HepG2 (cell line): ENCODE measurements around the gene F12. TPM values are rescaled to one million over a fixed set of nuclear protein-coding genes. Genes with fewer than 3 reads are reported as not detected.

Experiments used
- CBX2 ChIP-seq, 2 experiments: fragments of 200-600 bp in 1 of 2; sonication (generic); formaldehyde crosslinking in 1 of 2; IDR thresholded peaks; 2 replicates each; pipeline versions ENCODE4 v1.7.0 to v1.8.1; 2018 to 2022; ENCODE audit warnings: low read depth in 2 of 2, low read length in 1 of 2, mild to moderate bottlenecking in 1 of 2, missing genetic modification reagents in 1 of 2
- CHD2 ChIP-seq: IDR thresholded peaks from 2 replicates; pipeline ENCODE4 v1.6.1; 2011; ENCODE audit warnings: low read depth, low read length, improper control_type of control experiment
- ETV6 ChIP-seq: sonication (generic); formaldehyde crosslinking; conservative IDR thresholded peaks from 2 replicates; pipeline ENCODE4 v1.4.0; 2020; ENCODE audit warnings: missing genetic modification reagents
- GZF1 ChIP-seq: sonication (generic); formaldehyde crosslinking; IDR thresholded peaks from 2 replicates; pipeline ENCODE4 v1.5.1; 2020; ENCODE audit warnings: mild to moderate bottlenecking, missing genetic modification reagents
- HDAC1 ChIP-seq: sonication (generic); formaldehyde crosslinking; IDR thresholded peaks from 2 replicates; pipeline ENCODE4 v1.5.1; 2020; ENCODE audit warnings: mild to moderate bottlenecking, missing genetic modification reagents
- MEF2D ChIP-seq: sonication (generic); formaldehyde crosslinking; IDR thresholded peaks from 2 replicates; pipeline ENCODE4 v1.5.1; 2020; ENCODE audit warnings: mild to moderate bottlenecking, missing genetic modification reagents
- PATZ1 ChIP-seq: sonication (generic); formaldehyde crosslinking; IDR thresholded peaks from 2 replicates; pipeline ENCODE4 v1.4.0; 2020; ENCODE audit warnings: missing genetic modification reagents
- PRPF4 ChIP-seq: fragments of 200-400 bp; formaldehyde crosslinking; IDR thresholded peaks from 2 replicates; pipeline ENCODE4 v1.6.1; 2016; ENCODE audit warnings: low read length, low read depth; ENCODE audit not compliant: poor library complexity, severe bottlenecking
- RCOR2 ChIP-seq: IDR thresholded peaks from 2 replicates; pipeline ENCODE4 v1.6.1; 2016; ENCODE audit warnings: missing biosample characterization, missing genetic modification reagents
- SMYD3 ChIP-seq: sonication (generic); formaldehyde crosslinking; IDR thresholded peaks from 2 replicates; pipeline ENCODE4 v1.8.1; 2023; ENCODE audit warnings: mild to moderate bottlenecking, missing genetic modification reagents
- ZMYM4 ChIP-seq: sonication (generic); formaldehyde crosslinking; IDR thresholded peaks from 2 replicates; pipeline ENCODE4 v1.8.1; 2023; ENCODE audit warnings: mild to moderate bottlenecking, missing genetic modification reagents
- ZNF256 ChIP-seq: sonication (generic); formaldehyde crosslinking; conservative IDR thresholded peaks from 2 replicates; pipeline ENCODE4 v1.4.0; 2020; ENCODE audit warnings: missing genetic modification reagents
- ZNF30 ChIP-seq: sonication (generic); formaldehyde crosslinking; IDR thresholded peaks from 2 replicates; pipeline ENCODE4 v1.5.0; 2020; ENCODE audit warnings: mild to moderate bottlenecking, missing genetic modification reagents
- ZNF570 ChIP-seq: sonication (generic); formaldehyde crosslinking; IDR thresholded peaks from 2 replicates; pipeline ENCODE4 v1.4.0; 2020; ENCODE audit warnings: mild to moderate bottlenecking, missing genetic modification reagents, borderline replicate concordance
- ZNF607 ChIP-seq: sonication (generic); formaldehyde crosslinking; IDR thresholded peaks from 2 replicates; pipeline ENCODE4 v1.5.1; 2020; ENCODE audit warnings: missing genetic modification reagents, mild to moderate bottlenecking, borderline replicate concordance
- polyA plus RNA-seq, 8 experiments: library from polyadenylated mRNA; depleted of rRNA in 3 of 8; stranded (reverse) in 7 of 8; unstranded in 1 of 8; fragments of >200 nt; fragmentation: Illumina TruSeq in 4 of 8; extraction: Trizol in 4 of 8; gene quantifications; 2 replicates each; pipeline versions ENCODE4 v1.2.1 to v1.2.3, GENCODE V29; 2011 to 2016; ENCODE audit warnings: low read depth in 4 of 8, missing spikeins in 1 of 8, mixed read lengths in 1 of 8; ENCODE audit not compliant: insufficient read depth in 1 of 8
- total RNA-seq, 5 experiments: library from RNA; depleted of rRNA; stranded (reverse); fragments of >200 nt; fragmentation: Illumina TruSeq; extraction: Trizol; gene quantifications; 2 replicates each; pipeline ENCODE4 v1.2.3, GENCODE V29; 2016; ENCODE audit warnings: low read depth in 1 of 5
- TF ChIP-seq, protein P1 (sequence below): sonication (generic); formaldehyde crosslinking; IDR thresholded peaks from 2 replicates; pipeline ENCODE4 v1.4.0; 2020; ENCODE audit warnings: mild to moderate bottlenecking, missing genetic modification reagents, borderline replicate concordance
- TF ChIP-seq, protein P2 (sequence below): sonication (generic); formaldehyde crosslinking; IDR thresholded peaks from 2 replicates; pipeline ENCODE4 v1.4.0; 2020; ENCODE audit warnings: mild to moderate bottlenecking, low read depth, missing genetic modification reagents
- TF ChIP-seq, protein P3 (sequence below): conservative IDR thresholded peaks from 2 replicates; pipeline ENCODE4 v1.6.1; 2018; ENCODE audit warnings: missing genetic modification reagents
- TF ChIP-seq, protein P4 (sequence below): sonication (generic); formaldehyde crosslinking; IDR thresholded peaks from 2 replicates; pipeline ENCODE4 v1.8.1; 2022; ENCODE audit warnings: low read depth, mild to moderate bottlenecking, missing genetic modification reagents

F12 gene
- total and polyA plus RNA-seq, 2 of the 13 experiments (the other 11 are each of a cell fraction or from before 2014, with no cell fraction given): 2.5 to 3.0 TPM

- TF ChIP-seq PATZ1 (CRISPR knock-in tag) (peak; percentile 54; the same call in 1 of the 2 replicates), ETV6 (CRISPR knock-in tag) (no peak), CBX2 (IDR thresholded peaks at IDR 0.05; ENCODE audit: low read depth, low read length) (no peak), CBX2 (CRISPR knock-in tag; IDR thresholded peaks at IDR 0.05; ENCODE audit: low read depth) (no peak), CHD2 (no peak), HDAC1 (CRISPR knock-in tag) (peak; percentile 46; the same call in 1 of the 2 replicates), ZNF607 (CRISPR knock-in tag) (no peak), MEF2D (CRISPR knock-in tag) (no peak), PRPF4 (no peak), GZF1 (no peak), ZMYM4 (CRISPR knock-in tag) (no peak), ZNF30 (CRISPR knock-in tag) (no peak), SMYD3 (no peak), ZNF256 (CRISPR knock-in tag) (no peak), RCOR2 (CRISPR knock-in tag) (no peak), ZNF570 (CRISPR knock-in tag) (no peak)
- TF ChIP-seq, protein P1, sequence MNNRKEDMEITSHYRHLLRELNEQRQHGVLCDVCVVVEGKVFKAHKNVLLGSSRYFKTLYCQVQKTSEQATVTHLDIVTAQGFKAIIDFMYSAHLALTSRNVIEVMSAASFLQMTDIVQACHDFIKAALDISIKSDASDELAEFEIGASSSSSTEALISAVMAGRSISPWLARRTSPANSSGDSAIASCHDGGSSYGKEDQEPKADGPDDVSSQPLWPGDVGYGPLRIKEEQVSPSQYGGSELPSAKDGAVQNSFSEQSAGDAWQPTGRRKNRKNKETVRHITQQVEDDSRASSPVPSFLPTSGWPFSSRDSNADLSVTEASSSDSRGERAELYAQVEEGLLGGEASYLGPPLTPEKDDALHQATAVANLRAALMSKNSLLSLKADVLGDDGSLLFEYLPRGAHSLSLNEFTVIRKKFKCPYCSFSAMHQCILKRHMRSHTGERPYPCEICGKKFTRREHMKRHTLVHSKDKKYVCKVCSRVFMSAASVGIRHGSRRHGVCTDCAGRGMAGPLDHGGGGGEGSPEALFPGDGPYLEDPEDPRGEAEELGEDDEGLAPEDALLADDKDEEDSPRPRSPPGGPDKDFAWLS (CRISPR knock-in tag): no peak
- TF ChIP-seq, protein P2, sequence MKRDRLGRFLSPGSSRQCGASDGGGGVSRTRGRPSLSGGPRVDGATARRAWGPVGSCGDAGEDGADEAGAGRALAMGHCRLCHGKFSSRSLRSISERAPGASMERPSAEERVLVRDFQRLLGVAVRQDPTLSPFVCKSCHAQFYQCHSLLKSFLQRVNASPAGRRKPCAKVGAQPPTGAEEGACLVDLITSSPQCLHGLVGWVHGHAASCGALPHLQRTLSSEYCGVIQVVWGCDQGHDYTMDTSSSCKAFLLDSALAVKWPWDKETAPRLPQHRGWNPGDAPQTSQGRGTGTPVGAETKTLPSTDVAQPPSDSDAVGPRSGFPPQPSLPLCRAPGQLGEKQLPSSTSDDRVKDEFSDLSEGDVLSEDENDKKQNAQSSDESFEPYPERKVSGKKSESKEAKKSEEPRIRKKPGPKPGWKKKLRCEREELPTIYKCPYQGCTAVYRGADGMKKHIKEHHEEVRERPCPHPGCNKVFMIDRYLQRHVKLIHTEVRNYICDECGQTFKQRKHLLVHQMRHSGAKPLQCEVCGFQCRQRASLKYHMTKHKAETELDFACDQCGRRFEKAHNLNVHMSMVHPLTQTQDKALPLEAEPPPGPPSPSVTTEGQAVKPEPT (CRISPR knock-in tag): 0 out of 2 replicates have a peak, but pooled peaks have one; percentile 45
- TF ChIP-seq, protein P3, sequence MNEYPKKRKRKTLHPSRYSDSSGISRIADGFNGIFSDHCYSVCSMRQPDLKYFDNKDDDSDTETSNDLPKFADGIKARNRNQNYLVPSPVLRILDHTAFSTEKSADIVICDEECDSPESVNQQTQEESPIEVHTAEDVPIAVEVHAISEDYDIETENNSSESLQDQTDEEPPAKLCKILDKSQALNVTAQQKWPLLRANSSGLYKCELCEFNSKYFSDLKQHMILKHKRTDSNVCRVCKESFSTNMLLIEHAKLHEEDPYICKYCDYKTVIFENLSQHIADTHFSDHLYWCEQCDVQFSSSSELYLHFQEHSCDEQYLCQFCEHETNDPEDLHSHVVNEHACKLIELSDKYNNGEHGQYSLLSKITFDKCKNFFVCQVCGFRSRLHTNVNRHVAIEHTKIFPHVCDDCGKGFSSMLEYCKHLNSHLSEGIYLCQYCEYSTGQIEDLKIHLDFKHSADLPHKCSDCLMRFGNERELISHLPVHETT (CRISPR knock-in tag): no peak
- TF ChIP-seq, protein P4, sequence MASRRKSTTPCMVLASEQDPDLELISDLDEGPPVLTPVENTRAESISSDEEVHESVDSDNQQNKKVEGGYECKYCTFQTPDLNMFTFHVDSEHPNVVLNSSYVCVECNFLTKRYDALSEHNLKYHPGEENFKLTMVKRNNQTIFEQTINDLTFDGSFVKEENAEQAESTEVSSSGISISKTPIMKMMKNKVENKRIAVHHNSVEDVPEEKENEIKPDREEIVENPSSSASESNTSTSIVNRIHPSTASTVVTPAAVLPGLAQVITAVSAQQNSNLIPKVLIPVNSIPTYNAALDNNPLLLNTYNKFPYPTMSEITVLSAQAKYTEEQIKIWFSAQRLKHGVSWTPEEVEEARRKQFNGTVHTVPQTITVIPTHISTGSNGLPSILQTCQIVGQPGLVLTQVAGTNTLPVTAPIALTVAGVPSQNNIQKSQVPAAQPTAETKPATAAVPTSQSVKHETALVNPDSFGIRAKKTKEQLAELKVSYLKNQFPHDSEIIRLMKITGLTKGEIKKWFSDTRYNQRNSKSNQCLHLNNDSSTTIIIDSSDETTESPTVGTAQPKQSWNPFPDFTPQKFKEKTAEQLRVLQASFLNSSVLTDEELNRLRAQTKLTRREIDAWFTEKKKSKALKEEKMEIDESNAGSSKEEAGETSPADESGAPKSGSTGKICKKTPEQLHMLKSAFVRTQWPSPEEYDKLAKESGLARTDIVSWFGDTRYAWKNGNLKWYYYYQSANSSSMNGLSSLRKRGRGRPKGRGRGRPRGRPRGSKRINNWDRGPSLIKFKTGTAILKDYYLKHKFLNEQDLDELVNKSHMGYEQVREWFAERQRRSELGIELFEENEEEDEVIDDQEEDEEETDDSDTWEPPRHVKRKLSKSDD (CRISPR knock-in tag): no peak
Measured at GRCh38 chr5:177366528-177367322, 42.6 kb downstream of the F12 start (continued).
